ENCODE results near the gene FOXA3.

DNA sequence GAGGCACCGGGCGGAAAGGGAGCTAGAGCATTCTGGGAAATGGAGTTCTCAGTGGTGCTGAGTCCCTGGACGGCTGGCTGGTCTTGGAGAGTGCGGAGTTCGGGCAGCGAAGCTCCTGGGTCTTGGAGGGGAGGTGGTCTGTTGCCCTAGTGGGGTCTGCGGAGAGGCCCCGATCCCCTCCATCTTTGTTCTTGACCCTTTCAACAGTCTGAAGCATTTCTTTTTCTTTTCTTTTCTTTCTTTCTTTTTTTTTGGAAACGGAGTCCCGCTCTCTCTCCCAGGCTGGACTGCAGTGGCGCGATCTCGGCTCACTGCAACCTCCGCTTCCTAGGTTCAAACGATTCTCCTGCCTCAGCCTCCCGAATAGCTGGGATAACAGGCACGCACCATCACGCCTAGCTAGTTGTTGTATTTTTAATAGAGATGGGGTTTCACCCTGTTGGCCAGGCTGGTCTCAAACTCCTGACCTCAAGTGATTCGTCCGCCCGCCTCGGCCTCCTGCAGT, 739 bp upstream of the FOXA3 start:
- TF ChIP-seq EZH2 (IDR thresholded peaks at IDR 0.05; ENCODE audit: insufficient read depth, poor library complexity, severe bottlenecking) (no peak), EZH2phosphoT487 (IDR thresholded peaks at IDR 0.05; ENCODE audit: insufficient read depth, low read depth) (0 out of 2 replicates have a peak, but pooled peaks have one; percentile 35)
